Activated T-helper 2 cell treated with anti-CD3 and anti-CD28 coated beads, Interferon-gamma antibody, Interleukin-2, Interleukin-4, amounts not matched to agents 10 μg/mL and 5 μg/mL and 100 μg/mL, durations not matched to agents 14 hours and 24 hours and 36 hours (primary cell): ENCODE results near the gene ZNF778. TPM values are rescaled to one million over a fixed set of nuclear protein-coding genes. Genes with fewer than 3 reads are reported as not detected.
"Not testable (repeated sequence)": the region's sequence is repeated elsewhere in the genome, so short reads cannot be mapped to it uniquely, and the experiment has no call there.

Source experiments
- DNase-seq: peaks from one replicate; pipeline ENCODE4 v3.0.0; 2021; ENCODE audit warnings: low spot score
- H3K27ac Mint-ChIP-seq: one replicate; pipeline ENCODE4 v1.8.0; 2021; ENCODE audit warnings: mixed read lengths
- H3K27me3 Mint-ChIP-seq: one replicate; pipeline ENCODE4 v1.8.0; 2021; ENCODE audit warnings: low read depth, mixed read lengths
- H3K36me3 Mint-ChIP-seq: one replicate; pipeline ENCODE4 v1.8.0; 2021; ENCODE audit warnings: low read depth, mixed read lengths
- H3K4me1 Mint-ChIP-seq: one replicate; pipeline ENCODE4 v1.8.0; 2021; ENCODE audit warnings: low read depth, mixed read lengths
- H3K4me3 Mint-ChIP-seq: one replicate; pipeline ENCODE4 v1.8.0; 2021; ENCODE audit warnings: low read depth, mild to moderate bottlenecking, moderate library complexity, mixed read lengths
- H3K9me3 Mint-ChIP-seq: one replicate; pipeline ENCODE4 v1.8.0; 2021; ENCODE audit warnings: mixed read lengths
- intact Hi-C: fragments of 100-400 bp; cut with micrococcal nuclease; formaldehyde crosslinking; loops from one replicate; pipeline ENCODE4 v1.15.1; 2023
- total RNA-seq: library from RNA; stranded (reverse); gene quantifications from 2 replicates; pipeline ENCODE4 v1.2.3, GENCODE V29; 2022

ZNF778 gene
- total RNA-seq, 1 donor from 2014 or later = 7.7 TPM

GRCh38 chr16:89246903-89247733 lies 29.6 kb downstream of the ZNF778 start:
- peaks cover 8% of the 10 kb centered on the region for H3K36me3 Mint-ChIP-seq
- no peak overlapping the region for H3K27ac Mint-ChIP-seq
- peaks cover 10% of the 10 kb centered on the region for H3K9me3 Mint-ChIP-seq
- peaks cover 7% of the 10 kb centered on the region for H3K4me1 Mint-ChIP-seq
- H3K27me3 Mint-ChIP-seq = peaks cover 2% of the 10 kb centered on the region
- DNase-seq = peak; percentile 87
- intact Hi-C loops = loop anchor here (2.0 kb wide), 1 partner anchor 30 kb away; the partner anchor contains the start of gene ZNF778
- H3K4me3 Mint-ChIP-seq = peak overlapping the region; percentile 53

DNA sequence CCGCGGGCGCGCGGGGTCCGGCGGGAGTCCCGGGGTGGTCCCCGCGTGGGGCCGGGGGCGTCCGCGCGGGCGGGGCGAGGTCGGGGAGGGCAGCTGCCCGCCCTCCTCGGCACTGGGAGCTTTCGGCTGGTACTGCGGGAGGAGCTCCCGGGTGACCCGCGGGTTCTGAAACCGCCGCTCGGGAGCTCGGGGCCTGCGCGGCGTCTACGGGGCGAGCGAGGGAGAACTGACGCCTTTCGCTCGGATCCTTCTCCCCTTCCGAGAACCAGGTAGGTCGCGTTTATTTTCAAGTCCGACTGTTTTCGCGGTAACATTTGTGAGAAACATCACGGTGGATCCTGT lies 30.2 kb downstream of the ZNF778 start:
- not testable (repeated sequence) for DNase-seq, H3K36me3 Mint-ChIP-seq, H3K4me1 Mint-ChIP-seq, H3K27ac Mint-ChIP-seq, H3K27me3 Mint-ChIP-seq
- Mint-ChIP-seq H3K4me3 (peak overlapping the region; percentile 51), H3K9me3 (peaks cover 10% of the 10 kb centered on the region)
- intact Hi-C loops = loop anchor here (2.0 kb wide), 1 partner anchor 31 kb away; the partner anchor contains the start of gene ZNF778

GRCh38 chr16:89248196-89248982 lies 30.9 kb downstream of the ZNF778 start:
- H3K4me3 Mint-ChIP-seq = peak overlapping the region; percentile 54
- no peak for DNase-seq
- H3K36me3 Mint-ChIP-seq = peaks cover 8% of the 10 kb centered on the region
- H3K4me1 Mint-ChIP-seq = peaks cover 5% of the 10 kb centered on the region
- intact Hi-C loops = no loop called here
- H3K9me3 Mint-ChIP-seq = peaks cover 10% of the 10 kb centered on the region
- H3K27me3 Mint-ChIP-seq = peaks cover 2% of the 10 kb centered on the region
- no peak overlapping the region for H3K27ac Mint-ChIP-seq

DNA sequence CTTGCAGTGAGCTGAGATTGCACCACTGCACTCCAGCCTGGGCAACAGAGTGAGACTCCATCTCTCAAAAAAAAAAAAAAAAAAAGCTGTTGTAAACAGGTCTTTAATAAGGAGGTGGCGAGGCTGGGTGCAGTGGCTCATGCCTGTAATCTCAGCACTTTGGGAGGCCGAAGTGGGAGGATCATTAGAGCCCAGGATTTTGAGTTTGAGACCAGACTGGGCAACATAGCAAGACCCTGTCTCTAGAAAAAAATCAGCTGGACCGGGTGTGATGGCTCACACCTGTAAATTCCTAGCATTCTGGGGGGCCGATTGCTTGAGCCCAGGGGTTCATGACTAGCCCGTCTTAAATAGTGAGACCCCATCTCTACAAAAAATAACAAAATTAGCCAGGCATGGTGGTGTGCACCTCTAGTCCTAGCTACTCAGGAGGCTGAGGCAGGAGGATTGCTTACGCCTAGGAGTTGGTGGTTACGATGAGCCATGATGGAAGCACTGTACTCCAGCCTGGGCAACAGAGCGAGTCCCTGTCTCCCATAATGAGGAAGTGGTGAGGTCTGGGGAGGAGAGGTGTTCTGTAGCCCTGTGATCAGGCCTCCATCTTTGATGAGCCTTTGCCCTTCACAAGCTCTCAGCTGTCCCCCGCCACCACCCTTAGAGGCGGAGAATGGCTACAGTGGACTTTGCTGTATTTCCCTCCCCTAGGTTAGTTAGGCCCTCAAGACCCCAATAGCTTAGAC lies 36.2 kb downstream of the ZNF778 start:
- no peak overlapping the region for H3K4me3 Mint-ChIP-seq
- no peak overlapping the region for H3K27ac Mint-ChIP-seq
- peaks cover 12% of the 10 kb centered on the region for H3K36me3 Mint-ChIP-seq
- DNase-seq = no peak
- H3K4me1 Mint-ChIP-seq = peaks cover 9% of the 10 kb centered on the region
- peaks cover 22% of the 10 kb centered on the region for H3K27me3 Mint-ChIP-seq
- intact Hi-C loops = loop anchor here (10.0 kb wide), 1 partner anchor 61 kb away; no protein-coding TSS in a partner anchor
- peaks cover 10% of the 10 kb centered on the region for H3K9me3 Mint-ChIP-seq

DNA sequence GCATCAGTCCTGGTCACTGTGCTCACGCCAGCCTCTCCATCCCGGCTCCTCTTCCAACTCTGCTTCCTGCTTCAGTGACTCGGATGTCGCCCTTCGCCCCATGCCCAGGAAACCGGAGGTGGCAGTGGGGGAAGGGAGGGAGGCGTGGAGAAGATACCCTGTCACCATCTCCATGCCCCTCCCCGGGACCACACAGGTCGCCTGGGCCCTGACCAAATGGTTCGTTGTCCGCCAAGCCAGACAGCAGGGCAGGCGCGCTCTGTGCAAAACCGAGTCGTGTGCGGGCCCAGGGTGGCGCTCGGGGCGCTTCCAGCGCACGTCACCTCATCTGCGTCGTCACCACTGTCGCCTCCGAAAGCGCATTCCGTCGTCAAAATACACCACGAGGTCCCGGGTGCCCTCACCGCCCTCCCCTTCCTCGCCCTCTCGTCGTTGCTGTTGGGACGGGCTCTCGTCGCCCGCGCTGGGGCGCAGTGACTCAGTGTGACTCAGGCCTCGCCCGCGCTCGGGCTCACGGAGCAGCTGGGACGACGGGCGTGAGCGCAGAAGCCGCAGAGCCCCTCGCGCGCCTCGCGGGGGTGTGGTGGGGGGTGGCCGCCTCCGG lies 39.2 kb downstream of the ZNF778 start:
- peaks cover 24% of the 10 kb centered on the region for H3K27me3 Mint-ChIP-seq
- H3K27ac Mint-ChIP-seq = peak overlapping the region; percentile 42
- H3K36me3 Mint-ChIP-seq = peaks cover 4% of the 10 kb centered on the region
- H3K4me1 Mint-ChIP-seq = peaks cover 11% of the 10 kb centered on the region
- peak; percentile 66 for DNase-seq
- no peaks in the 10 kb centered on the region for H3K9me3 Mint-ChIP-seq
- intact Hi-C loops = loop anchor here (10.0 kb wide), 1 partner anchor 58 kb away; no protein-coding TSS in a partner anchor
- peak overlapping the region; percentile 31 for H3K4me3 Mint-ChIP-seq

GRCh38 chr16:89257281-89257731 lies 39.8 kb downstream of the ZNF778 start:
- Mint-ChIP-seq H3K27ac (peak overlapping the region; percentile 15), H3K9me3 (no peaks in the 10 kb centered on the region), H3K4me1 (peaks cover 11% of the 10 kb centered on the region), H3K36me3 (peaks cover 4% of the 10 kb centered on the region), H3K27me3 (peaks cover 24% of the 10 kb centered on the region), H3K4me3 (peak overlapping the region; percentile 67)
- intact Hi-C loops = loop anchor here (10.0 kb wide), 1 partner anchor 57 kb away; no protein-coding TSS in a partner anchor
- no peak for DNase-seq

- Mint-ChIP-seq H3K4me1 (peaks cover 11% of the 10 kb centered on the region), H3K27ac (peak overlapping the region; percentile 15)
- intact Hi-C loops = loop anchor here (10.0 kb wide), 1 partner anchor 57 kb away; no protein-coding TSS in a partner anchor
These were observed 40.4 kb downstream of the ZNF778 start for GRCh38 chr16:89257757-89258465.

GRCh38 chr16:89259901-89260300 lies 42.4 kb downstream of the ZNF778 start:
- not testable (repeated sequence) for H3K27ac Mint-ChIP-seq, H3K36me3 Mint-ChIP-seq, DNase-seq, H3K9me3 Mint-ChIP-seq, H3K4me3 Mint-ChIP-seq
- Mint-ChIP-seq H3K4me1 (peaks cover 11% of the 10 kb centered on the region), H3K27me3 (peaks cover 21% of the 10 kb centered on the region)
- intact Hi-C loops = loop anchor here (10.0 kb wide), 1 partner anchor 55 kb away; no protein-coding TSS in a partner anchor

More at GRCh38 chr16:89257757-89258465, 40.4 kb downstream of the ZNF778 start:
- DNase-seq = no peak
- Mint-ChIP-seq H3K9me3 (no peaks in the 10 kb centered on the region), H3K27me3 (peaks cover 24% of the 10 kb centered on the region), H3K4me3 (peak overlapping the region; percentile 67), H3K36me3 (peaks cover 4% of the 10 kb centered on the region)

GRCh38 chr16:89261691-89262563 lies 44.4 kb downstream of the ZNF778 start:
- intact Hi-C loops = no loop called here
- Mint-ChIP-seq H3K27me3 (peaks cover 11% of the 10 kb centered on the region), H3K36me3 (peaks cover under 1% of the 10 kb centered on the region), H3K4me3 (no peak overlapping the region), H3K27ac (peak overlapping the region; percentile 8), H3K9me3 (no peaks in the 10 kb centered on the region), H3K4me1 (peaks cover 6% of the 10 kb centered on the region)
- DNase-seq = no peak

DNA sequence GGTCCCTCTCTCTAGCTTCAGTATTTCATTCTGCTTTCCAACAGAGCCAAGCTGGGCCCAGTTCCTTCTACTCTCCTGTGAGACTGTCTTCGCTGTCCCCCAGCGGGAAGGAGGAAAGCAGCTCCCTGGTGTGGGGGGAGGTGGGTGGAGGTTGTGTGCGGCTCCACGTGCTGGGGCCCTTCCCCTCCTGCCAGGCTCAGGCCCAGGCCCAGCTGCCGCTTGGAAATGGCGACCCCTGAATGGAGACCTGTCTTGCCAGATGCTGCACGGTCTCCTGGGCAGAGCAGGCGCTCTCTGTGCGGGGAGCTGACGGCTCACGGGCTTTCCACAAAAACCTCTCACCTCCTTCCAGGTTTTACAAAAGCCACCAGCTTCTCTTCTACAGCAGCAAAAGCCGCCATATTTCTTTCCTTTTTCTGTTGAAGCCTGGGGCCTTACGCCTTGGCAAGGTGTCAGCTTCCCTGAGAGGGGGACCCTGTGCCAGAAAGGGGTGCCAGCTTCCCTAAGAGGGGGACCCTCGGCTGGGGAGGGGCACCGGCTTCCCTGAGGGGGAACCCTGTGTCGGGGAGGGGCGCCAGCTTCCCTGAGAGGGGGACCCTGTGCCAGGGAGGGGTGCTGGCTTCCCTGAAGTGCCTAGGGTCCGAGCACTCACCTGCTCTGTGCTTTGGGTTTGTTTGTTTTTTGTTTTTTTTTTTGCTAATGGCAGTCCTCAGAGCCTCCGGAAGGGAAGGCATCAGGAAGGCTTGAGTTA lies 47.5 kb downstream of the ZNF778 start:
- Mint-ChIP-seq H3K27me3 (no peaks in the 10 kb centered on the region), H3K36me3 (peaks cover 11% of the 10 kb centered on the region), H3K4me1 (peaks cover 3% of the 10 kb centered on the region), H3K4me3 (no peak overlapping the region), H3K27ac (no peak overlapping the region), H3K9me3 (no peaks in the 10 kb centered on the region)
- intact Hi-C loops = no loop called here
- DNase-seq = no peak
